Vagina (tissue), 2 donors: Measurements from ENCODE around the gene KCNH2. TPM values are rescaled to one million over a fixed set of nuclear protein-coding genes. Genes with fewer than 3 reads are reported as not detected.

Experiments
- DNase-seq, 2 donors: peaks; one replicate each; pipeline ENCODE4 v3.0.0-alpha.2; 2017; ENCODE audit errors: extremely low spot score in 2 of 2
- H3K27ac ChIP-seq: fragments of 200-600 bp; sonication (generic); one replicate; pipeline ENCODE4 v1.5.1; 2019
- H3K27me3 ChIP-seq: fragments of 200-600 bp; sonication (generic); one replicate; pipeline ENCODE4 v1.5.1; 2019
- H3K36me3 ChIP-seq, 2 donors: fragments of 200-600 bp; sonication (generic); one replicate each; pipeline ENCODE4 v1.5.1; 2017 to 2019
- H3K4me1 ChIP-seq: fragments of 200-600 bp; sonication (generic); one replicate; pipeline ENCODE4 v1.5.1; 2019
- H3K4me3 ChIP-seq, 2 donors: fragments of 200-600 bp; sonication (generic); 1 replicate in 1 of 2; 2 replicates in 1 of 2; pipeline ENCODE4 v1.5.1; 2016 to 2019
- H3K9me3 ChIP-seq: fragments of 200-600 bp; sonication (generic); one replicate; pipeline ENCODE4 v1.5.1; 2019
- POLR2A ChIP-seq, 2 donors: fragments of 450-650 bp; IDR thresholded peaks; one replicate each; pipeline ENCODE4 v1.6.1; 2017; ENCODE audit warnings: antibody characterized with exemption in 2 of 2, mild to moderate bottlenecking in 2 of 2, moderate library complexity in 2 of 2
- POLR2AphosphoS5 ChIP-seq, 2 donors: sonication (generic); formaldehyde crosslinking; IDR thresholded peaks; one replicate each; pipeline ENCODE4 v1.9.0; 2017; ENCODE audit warnings: antibody characterized with exemption in 2 of 2, mild to moderate bottlenecking in 2 of 2, low read depth in 1 of 2; ENCODE audit not compliant: insufficient read depth in 1 of 2
- intact Hi-C: fragments of 100-400 bp; cut with DNase I; formaldehyde crosslinking; loops from one replicate; pipeline ENCODE4 v1.15.1; 2023
- total RNA-seq: library from RNA; depleted of rRNA; stranded (reverse); fragments of >200 nt; gene quantifications from one replicate; pipeline ENCODE4 v1.2.3, GENCODE V29; 2016
- TF ChIP-seq, protein P1 (sequence below), 3 experiments: fragments of 450-650 bp in 2 of 3; fragments of 200-600 bp in 1 of 3; sonication (generic) in 1 of 3; IDR thresholded peaks; one replicate each; pipeline ENCODE4 v1.5.1; 2017 to 2019; ENCODE audit warnings: antibody characterized with exemption in 3 of 3, mild to moderate bottlenecking in 2 of 3, moderate library complexity in 2 of 3

Gene KCNH2
- total RNA-seq, 1 donor from 2014 or later: 6.4 TPM

GRCh38 chr7:151023232-151023631 lies 45.1 kb upstream of the KCNH2 start:
- intact Hi-C loops: no loop called here

DNA sequence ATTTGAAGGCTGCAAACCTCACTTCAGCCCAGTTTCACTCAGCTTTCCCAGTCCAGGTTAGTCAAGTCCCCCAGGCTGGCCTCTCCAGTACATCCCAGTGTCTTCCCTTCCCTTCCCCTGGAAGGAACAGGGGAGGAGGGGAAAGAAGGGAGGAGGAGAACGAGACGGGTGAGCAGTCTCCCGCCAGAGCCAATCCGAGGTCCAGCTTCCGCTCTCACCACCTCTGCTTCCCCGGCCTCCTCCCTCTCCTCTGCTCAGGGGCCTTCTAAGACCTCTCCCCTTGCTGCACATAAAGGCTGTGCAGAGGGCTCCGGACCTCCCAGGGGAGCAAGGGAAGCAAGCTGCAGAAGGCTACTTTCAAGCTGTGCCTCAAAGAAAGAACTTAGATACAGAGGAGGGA lies 42.1 kb upstream of the KCNH2 start:
- no peaks in the 10 kb centered on the region for H3K36me3 ChIP-seq
- no peak overlapping the region for H3K4me3 ChIP-seq
- no peaks in the 10 kb centered on the region for H3K27me3 ChIP-seq
- no peaks in the 10 kb centered on the region for H3K9me3 ChIP-seq
- intact Hi-C loops: no loop called here
- TF ChIP-seq POLR2A (IDR thresholded peaks at IDR 0.05) (no peak), POLR2AphosphoS5 (IDR thresholded peaks at IDR 0.05; ENCODE audit: insufficient read depth in 1 of 2, low read depth in 1 of 2) (no peak)
- TF ChIP-seq, protein P1, sequence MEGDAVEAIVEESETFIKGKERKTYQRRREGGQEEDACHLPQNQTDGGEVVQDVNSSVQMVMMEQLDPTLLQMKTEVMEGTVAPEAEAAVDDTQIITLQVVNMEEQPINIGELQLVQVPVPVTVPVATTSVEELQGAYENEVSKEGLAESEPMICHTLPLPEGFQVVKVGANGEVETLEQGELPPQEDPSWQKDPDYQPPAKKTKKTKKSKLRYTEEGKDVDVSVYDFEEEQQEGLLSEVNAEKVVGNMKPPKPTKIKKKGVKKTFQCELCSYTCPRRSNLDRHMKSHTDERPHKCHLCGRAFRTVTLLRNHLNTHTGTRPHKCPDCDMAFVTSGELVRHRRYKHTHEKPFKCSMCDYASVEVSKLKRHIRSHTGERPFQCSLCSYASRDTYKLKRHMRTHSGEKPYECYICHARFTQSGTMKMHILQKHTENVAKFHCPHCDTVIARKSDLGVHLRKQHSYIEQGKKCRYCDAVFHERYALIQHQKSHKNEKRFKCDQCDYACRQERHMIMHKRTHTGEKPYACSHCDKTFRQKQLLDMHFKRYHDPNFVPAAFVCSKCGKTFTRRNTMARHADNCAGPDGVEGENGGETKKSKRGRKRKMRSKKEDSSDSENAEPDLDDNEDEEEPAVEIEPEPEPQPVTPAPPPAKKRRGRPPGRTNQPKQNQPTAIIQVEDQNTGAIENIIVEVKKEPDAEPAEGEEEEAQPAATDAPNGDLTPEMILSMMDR (IDR thresholded peaks at IDR 0.05): no peak
- no peak overlapping the region for H3K27ac ChIP-seq
- H3K4me1 ChIP-seq: peaks cover 17% of the 10 kb centered on the region
- no peak for DNase-seq

More at GRCh38 chr7:151023232-151023631, 45.1 kb upstream of the KCNH2 start:
- Histone ChIP-seq H3K4me3 (no peak overlapping the region), H3K27ac (no peak overlapping the region), H3K36me3 (no peaks in the 10 kb centered on the region), H3K9me3 (no peaks in the 10 kb centered on the region), H3K27me3 (no peaks in the 10 kb centered on the region), H3K4me1 (peaks cover 17% of the 10 kb centered on the region)
- no peak for TF ChIP-seq POLR2AphosphoS5 (IDR thresholded peaks at IDR 0.05; ENCODE audit: insufficient read depth in 1 of 2, low read depth in 1 of 2)
- TF ChIP-seq, protein P1 (IDR thresholded peaks at IDR 0.05): no peak
- no peak for TF ChIP-seq POLR2A (IDR thresholded peaks at IDR 0.05)
- DNase-seq: no peak

DNA sequence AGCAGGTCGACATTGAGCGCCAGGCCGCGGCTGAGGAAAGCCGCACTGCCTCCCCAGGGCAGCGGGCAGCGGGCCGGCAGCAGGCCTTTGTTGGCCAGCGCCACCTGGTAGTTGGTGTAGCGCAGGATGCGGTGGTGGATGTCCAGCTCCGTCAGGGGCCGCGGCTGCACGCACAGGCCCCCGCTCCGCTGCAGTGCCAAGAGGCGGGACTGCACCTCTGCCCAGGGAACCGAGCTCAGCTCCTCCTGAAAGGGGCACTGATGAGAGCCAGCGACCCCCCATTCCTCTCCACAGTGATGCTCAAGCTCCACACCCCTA lies 41.0 kb upstream of the KCNH2 start:
- Histone ChIP-seq H3K9me3 (no peaks in the 10 kb centered on the region), H3K27ac (no peak overlapping the region), H3K27me3 (no peaks in the 10 kb centered on the region), H3K36me3 (no peaks in the 10 kb centered on the region), H3K4me1 (peaks cover 19% of the 10 kb centered on the region), H3K4me3 (peak overlapping the region; percentile 18 to 41)
- TF ChIP-seq, protein P1 (IDR thresholded peaks at IDR 0.05): no peak
- TF ChIP-seq POLR2A (IDR thresholded peaks at IDR 0.05): no peak
- TF ChIP-seq POLR2AphosphoS5 (IDR thresholded peaks at IDR 0.05; ENCODE audit: insufficient read depth in 1 of 2, low read depth in 1 of 2): no peak
- intact Hi-C loops: no loop called here
- no peak for DNase-seq

- no peaks in the 10 kb centered on the region for H3K27me3 ChIP-seq
- intact Hi-C loops: no loop called here
- peak overlapping the region; percentile 18 to 41 for H3K4me3 ChIP-seq
Measured at GRCh38 chr7:151018421-151019129, 40.5 kb upstream of the KCNH2 start.

GRCh38 chr7:151017953-151018420 lies 39.9 kb upstream of the KCNH2 start:
- Histone ChIP-seq H3K9me3 (no peaks in the 10 kb centered on the region), H3K4me1 (peaks cover 30% of the 10 kb centered on the region), H3K27me3 (no peaks in the 10 kb centered on the region), H3K4me3 (peak overlapping the region; percentile 18 to 41), H3K36me3 (no peaks in the 10 kb centered on the region), H3K27ac (no peak overlapping the region)
- TF ChIP-seq POLR2AphosphoS5 (IDR thresholded peaks at IDR 0.05; ENCODE audit: insufficient read depth in 1 of 2, low read depth in 1 of 2) (peak in 1 of 2 donors; percentile 8), POLR2A (IDR thresholded peaks at IDR 0.05) (no peak)
- TF ChIP-seq, protein P1 (IDR thresholded peaks at IDR 0.05): peak; percentile 61 to 85 (median 81)
- intact Hi-C loops: no loop called here
- no peak for DNase-seq

More at GRCh38 chr7:151018421-151019129, 40.5 kb upstream of the KCNH2 start:
- Histone ChIP-seq H3K9me3 (no peaks in the 10 kb centered on the region), H3K36me3 (no peaks in the 10 kb centered on the region), H3K4me1 (peaks cover 24% of the 10 kb centered on the region), H3K27ac (no peak overlapping the region)
- DNase-seq: no peak
- TF ChIP-seq POLR2AphosphoS5 (IDR thresholded peaks at IDR 0.05; ENCODE audit: insufficient read depth in 1 of 2, low read depth in 1 of 2): peak in 1 of 2 donors; percentile 1
- TF ChIP-seq, protein P1 (IDR thresholded peaks at IDR 0.05): no peak
- TF ChIP-seq POLR2A (IDR thresholded peaks at IDR 0.05): no peak
